GM19455 (cell line): ENCODE results near the gene GDI1.

Experiments
- ATAC-seq: cut with Tn5 transposase; IDR thresholded peaks from one replicate; pipeline ENCODE4 v1.9.1; 2021; ENCODE audit not compliant: unreplicated experiment

The GDI1 gene

DNA sequence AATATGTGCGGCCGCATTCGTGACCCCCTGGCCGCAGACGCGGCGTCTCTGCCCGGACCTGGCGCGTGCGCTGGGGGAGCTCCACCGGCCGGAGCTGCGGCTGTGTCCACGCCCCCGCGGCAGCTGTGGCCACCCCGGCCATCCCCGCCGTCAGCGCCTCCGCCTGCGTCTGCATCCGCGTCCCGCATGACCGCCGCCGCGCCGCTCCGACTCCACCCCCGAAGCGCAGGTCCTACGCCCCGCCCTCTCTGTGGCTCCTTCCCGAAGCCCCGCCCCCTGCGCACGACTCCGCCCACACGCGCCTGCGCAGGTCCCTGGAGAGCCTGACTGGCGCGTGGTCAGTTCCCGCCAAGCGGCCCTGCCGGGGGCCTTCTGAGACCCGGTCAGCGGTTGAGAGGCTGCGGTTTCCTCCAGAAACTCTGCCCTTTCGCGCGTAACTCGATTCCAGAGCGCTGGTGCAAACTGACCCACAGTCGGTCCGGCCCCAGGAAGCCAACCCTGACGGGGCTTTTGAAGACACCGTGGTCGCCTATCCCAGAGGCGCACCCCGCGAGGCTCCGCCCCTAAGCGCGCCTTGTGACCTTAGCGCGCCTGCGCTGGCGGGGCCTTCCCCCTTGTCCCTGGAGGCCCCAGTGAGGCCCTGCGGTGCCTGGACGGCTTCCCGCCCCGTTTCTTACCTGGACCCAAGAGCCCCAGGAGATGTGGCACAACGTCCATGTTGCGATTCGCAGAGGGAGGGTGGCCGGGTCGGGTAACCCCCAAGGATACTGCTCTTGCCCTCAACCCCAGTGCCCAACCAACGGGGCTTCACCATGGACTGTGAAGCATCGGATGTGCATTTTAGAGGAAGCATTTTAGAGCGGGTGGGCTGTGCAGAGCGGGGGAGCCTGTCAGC lies 42.0 kb downstream of the GDI1 start, which contains the start of gene LAGE3:
LAGE3 (minus strand) TSS at position 554 of the 895 bp plus-strand sequence; CDS start at position 188, 366 bp downstream.
- peak; percentile 87 for ATAC-seq

DNA sequence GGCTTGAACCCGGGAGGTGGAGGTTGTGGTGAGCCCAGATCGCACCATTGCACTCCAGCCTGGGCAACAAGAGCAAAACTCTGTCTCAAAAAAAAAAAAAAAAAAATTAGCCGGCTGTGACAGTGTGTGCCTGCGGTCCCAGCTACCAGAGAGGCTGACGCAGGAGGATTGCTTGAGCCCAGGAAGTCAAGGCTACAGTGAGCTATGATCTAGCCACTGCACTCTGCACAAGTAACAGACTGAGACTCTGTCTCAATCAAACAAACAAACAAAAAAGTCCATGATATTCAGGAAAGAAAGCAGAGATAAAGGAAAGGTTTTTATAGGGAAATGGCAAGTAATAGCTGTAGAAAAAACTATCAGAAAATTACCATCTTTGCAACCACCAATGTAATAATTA lies 44.2 kb downstream of the GDI1 start:
- no peak for ATAC-seq

DNA sequence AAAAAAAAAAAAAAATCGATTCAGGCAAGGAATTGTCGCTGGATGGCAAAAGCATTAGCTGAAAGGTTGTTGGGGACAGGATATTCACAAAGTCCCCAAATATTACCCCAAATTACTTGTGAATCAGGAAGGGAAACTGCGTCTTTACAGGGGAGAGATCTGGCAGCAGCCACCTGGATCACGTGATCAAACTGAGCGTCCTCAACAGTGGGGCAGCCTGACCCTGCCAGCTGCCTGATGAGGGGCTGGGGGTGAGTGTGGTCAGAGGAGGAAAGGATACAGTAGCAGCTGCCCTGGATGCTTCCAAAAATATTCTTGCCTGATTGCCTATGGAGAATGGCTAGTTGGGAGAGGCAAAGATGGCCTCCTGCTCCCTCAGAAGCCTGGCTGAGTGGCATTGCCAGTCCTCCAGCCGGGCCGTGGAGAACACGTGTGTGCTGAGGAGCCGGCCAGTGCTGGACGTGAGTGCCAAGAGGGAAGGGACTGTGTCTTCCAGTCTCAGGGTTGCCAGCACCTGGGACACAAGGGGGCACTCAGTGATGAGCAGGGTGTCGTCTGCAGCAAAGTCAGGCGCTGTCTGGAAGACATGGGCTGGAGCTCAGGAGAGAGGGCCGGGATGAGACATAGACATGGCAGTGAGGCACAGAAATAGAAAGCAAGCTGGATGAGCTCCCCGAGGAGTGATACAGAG lies 45.1 kb downstream of the GDI1 start:
- ATAC-seq, result no peak

DNA sequence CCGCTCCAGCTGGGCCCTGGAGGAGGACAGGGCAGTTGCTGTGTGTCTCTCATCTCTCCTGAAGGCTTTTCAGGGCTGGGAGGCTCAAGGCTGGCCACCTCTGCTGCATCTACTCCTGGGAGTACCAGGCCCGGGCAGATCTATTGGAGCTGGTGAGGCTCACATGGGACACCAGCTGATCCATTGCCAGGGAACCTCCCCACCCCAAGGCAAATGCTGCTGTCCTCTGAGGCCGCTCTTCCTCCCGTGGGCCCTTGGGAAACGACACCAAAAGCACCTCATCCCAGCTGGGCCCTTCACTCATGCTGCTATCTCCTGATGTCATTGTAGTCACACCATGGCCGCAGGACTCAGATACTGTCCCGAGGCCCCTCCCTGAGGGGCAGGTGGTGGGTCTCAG lies 45.8 kb downstream of the GDI1 start:
- ATAC-seq, result no peak

DNA sequence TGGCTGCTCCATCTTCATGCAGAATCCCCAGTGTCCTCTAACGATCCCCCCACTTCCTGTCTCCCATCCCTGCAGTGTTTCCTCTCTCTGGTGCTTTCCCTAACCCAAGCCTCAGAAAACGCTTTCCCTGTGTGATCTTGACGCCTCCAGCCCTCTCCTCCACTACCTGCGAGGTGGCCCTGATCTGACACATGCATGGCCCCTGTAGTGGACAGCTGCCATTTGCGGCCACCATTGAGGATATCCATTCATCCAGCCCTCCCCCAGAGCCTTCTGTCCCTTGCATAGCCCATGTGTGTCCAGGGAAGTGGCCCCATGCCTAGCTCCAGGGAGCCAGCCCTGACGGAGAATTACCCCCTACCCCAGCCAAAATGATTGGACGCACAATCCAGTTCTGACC lies 46.4 kb downstream of the GDI1 start:
- no peak for ATAC-seq

DNA sequence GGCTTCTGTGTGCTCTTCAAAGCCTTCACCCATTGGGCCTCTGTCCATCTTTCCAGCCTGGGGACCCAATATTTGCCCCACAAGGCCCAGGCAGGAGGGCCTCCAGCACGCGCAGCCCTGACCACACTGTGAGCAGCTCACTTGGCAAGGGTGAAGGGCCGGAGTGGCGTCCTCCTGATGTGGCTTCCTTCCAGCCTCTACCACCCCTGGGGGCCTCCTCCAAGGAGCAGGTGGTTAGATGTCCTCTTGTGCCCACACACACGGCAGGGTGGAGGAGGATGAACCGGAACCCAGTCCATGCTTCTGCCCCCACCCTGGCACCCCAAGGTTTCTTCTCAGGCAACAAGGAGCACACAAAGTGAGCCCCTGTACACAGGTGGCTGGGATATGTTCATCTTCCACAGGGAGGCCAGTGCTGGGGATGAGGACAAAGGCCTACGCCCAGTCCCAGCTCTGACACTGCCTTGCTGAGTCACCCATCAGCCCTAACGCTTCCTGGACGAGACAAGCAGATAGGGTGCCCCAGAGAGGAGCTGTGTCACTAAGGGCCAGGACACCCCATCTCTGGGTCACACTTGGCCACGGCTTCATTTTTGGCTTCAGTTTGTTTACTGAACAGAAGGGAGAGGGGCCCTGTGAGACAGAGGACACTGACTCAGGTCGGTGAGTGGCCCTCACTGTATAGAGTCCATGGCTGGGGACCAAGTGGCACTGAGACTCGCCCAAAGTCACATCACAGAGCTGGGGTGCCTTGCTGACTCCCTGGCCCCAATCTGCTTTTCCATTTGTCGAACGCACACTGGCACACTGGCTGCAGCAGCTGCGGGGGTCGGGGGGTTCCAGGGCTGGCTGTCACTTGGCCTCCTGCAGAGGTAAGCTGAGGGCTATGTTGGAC lies 47.5 kb downstream of the GDI1 start:
- ATAC-seq, result no peak

DNA sequence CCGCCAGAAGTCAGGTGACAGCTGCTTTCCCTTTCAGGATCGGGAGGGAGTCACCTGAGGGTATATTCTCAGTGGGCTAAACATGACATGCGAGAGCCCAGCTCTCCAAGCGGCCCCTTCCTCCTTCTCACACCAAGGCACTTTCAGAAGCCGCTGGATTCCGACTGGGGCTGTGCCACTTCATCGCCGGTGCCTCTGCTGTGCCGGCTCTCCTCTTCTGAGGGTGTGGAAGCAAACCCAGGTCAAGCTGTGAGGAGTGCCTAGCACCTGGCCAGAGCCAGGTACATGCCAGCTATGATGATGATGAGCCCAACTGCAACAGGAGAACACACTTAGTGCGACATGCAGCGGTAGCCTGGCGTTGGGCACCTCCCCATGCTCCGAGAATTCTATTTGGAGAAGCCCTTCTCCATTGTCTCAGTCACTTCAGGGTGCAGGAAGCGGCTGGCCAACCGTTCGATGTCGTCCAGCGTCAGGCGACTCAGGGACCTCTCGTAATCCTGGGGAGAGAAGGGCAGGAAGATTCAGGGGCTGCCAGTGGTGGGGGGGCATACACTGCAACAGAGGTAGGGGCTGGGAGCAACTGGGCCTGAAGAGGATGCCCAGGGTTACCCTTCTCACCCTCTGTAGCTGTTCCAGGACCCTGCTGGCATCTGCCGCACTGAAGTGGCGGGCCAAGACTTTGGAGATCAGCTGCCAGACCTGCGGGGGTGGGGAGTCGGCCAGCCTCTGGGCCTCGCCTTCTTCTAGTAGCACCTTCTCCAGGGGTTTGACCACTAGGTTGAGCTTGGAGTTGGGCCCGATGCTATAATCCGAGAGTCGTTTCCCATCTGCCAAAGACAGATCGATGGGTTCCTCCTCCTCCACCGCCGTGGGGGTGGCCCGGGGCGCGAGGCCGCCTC lies 48.4 kb downstream of the GDI1 start:
- ATAC-seq, result no peak

DNA sequence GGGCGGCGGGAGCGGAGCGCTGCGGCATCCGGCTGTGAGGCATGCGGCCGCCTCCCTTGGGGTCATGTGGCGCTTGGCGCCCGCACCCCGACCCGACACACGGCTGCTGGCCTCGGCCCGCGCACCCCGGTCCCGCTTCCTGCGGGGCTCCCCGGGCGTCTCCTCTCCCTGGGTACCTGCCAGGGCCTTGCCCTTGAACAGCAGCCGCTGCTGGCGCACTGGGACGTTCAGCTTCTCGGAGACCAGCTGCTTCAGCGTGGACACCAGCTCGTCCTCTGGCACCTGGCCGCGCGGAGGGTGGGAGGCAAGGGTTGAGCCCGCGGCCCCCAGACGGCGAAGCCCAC lies 49.1 kb downstream of the GDI1 start:
- ATAC-seq, result no peak

DNA sequence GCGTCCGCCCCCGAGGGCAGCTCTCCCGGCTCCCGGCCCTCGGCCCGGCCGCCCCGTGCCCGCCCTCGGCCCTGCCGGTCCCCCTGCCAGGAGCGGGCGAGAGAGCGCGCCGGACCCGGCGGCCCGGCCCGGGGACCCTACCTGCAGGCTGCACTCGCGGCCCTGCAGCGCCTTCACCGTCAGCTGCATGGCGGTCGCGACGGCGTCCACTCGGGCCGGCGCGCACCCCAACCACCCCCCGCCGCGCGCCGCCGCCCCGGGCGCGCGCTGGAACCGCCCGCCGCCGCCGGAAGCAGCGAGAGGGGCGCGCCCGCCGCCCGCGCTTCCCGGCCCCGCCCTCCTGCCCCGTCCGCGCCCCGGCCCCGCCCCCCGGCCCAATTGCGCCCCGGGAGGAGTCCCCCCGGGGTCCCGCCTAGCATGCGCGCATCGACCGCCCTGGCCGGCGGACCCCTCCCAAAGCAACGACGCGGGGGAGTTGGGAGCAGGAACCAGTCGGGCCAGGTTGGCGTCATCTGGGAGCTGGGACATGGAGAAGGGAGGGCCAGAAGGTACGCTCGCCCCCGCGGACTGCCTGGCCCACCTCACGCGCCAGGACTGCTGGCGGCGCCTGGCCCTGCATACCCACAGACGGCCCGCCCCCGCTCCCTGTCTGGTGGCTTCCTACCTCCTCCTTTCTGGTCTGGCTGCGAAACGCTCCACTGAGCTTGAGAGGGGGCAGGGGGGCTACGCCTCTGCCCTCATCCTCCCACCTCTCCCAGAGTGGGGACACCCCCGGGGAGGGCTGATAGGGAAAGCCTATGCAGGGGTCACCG lies 49.6 kb downstream of the GDI1 start, which contains the start of gene UBL4A:
UBL4A (minus strand) TSS at position 220 of the 812 bp plus-strand sequence; CDS start at position 189, 31 bp downstream.
- peak; percentile 33 for ATAC-seq

DNA sequence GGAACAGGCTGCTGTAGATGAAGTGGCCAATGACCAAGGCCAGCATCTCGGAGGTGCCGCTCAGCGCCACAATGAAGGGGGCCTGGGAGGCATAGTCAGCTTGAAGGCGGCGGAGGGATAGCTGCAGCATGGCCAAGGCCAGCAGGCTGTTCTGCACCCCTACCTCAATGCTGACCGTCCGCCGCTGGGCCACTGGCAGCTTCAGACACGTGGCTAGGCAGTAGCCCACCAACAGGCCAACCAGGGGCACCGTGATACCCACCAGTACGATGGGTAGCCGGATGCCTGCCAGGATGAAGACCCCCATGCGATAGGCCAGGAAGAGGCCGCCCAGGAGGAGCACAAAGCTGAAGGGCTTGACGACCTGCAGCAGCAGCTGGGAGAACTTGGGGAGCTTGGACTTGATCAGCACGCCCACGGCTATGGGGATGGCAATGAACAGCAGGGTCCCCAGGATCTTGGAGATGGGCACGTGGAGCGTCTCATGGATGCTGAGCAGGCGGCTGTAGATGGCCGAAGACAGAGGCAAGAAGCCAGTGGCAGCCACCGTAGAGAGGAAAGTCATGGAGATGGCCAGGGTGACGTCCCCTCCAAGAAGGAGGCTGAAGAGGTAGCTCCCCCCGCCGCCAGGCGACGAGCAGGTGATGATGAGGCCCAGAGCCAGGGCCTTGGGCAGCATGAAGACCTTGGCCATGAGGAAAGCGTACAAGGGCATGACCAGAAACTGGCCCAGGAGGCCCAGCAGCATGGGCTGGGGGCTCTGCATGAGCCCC lies 50.8 kb downstream of the GDI1 start:
- no peak for ATAC-seq

DNA sequence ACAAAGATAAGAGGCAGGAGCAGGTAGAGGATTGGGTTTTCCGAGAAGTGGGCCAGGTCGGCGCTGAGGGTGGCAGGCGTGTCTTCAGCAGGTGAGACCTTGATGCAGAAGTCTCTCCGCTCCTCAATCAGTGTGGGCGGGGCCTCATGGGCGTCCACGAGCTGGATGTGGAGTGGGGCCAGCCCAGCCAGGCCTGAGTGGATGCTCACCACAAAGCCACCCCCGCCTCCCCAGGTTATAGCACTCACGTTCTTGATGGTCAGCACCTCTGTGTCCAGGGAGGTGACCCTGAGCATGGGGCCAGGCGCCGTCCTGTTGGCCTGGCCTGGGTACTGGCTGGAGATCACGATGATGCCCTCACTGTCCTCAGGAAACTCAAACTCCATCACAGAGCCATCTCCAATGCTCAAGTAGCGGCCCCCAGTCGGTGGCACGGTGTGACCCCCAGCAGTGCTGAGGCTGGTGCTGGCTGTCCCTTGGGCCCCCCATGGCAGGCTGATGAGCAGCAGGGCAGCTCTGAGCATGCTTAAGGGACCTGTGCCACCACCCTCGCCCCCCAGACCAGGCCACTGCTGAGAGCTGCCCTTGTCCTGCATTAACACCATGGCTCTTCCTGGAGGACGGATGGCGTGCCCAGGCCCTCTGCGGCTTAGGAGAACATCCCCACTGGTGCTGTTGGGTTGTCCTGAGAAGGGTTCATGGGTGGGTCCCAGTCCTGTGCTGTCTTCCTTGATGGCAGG lies 51.6 kb downstream of the GDI1 start:
- no peak for ATAC-seq

DNA sequence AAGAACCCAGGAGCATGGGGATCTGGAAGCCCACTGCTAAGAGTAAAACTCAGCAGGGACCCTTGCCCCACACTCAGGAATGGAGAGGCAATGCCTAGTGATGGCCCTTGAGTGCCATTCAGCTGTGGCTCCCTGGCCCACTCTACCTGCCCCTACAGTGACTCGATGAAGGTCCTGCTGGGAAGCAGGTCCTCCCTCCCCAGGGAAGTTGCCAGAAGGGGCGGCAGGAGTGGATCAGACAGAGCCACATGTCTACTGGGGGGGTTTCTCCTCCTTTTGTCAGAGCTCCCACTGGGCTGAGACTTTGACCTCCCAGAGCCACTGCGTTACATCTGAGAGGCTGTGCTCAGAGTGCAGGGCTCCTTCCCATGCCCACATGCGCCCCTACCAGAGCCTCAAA lies 52.2 kb downstream of the GDI1 start:
- no peak for ATAC-seq

DNA sequence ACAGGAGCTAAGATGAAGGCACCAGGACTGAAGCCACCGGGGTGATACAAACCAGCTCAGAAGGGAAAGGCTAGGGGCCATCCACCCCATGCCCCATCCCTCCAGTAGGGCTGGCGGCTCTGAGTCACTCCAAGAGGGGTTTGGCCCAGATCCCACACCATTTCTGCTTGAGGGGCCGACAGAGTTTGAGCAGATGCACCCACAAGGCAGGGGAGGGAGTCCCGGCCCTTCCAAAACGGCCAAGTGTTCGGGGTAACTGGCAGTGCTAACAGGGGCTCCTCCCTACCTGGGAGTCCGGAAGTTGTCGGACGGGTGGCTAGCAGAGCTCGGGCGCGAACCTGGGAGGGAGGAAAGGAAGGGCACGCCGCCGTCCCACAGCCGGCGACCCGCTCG lies 53.1 kb downstream of the GDI1 start:
- ATAC-seq, result peak; percentile 29

DNA sequence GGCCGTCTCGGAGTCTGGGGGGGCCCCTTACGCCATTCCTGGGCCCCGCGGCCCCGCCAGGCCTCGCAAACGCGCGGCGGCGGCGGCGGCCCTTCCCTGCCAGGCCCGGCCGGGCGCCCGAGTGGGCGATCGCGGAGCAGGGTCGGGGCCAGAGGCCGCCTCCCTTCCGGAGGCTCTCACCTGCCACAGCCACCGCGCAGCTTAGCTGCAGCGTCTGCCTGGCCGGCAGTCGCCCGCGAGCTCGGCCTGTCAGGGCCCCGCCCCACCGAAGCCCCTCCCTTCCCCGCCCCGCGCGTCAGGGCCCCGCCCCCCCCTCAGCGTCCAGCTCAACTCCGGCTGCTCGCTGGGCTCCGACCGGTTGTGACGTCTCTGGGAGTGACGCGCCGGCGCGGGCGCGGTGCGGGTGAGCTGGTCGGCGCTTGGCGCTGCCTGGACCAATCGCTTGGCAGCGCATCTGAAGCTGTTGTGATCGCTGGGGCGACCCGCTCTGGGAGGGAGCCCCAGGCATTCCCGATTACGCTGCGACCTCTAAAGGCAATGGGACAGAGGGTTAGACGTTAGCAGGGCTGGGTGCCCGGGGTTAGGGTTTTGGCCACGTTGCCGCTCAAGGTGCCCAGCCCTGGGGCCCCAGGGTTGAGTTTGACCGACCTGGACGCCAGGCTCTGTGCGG lies 53.6 kb downstream of the GDI1 start, which contains the start of gene SLC10A3:
SLC10A3 (minus strand) TSS at position 216 of the 670 bp plus-strand sequence. CDS start 1,689 bp downstream, outside the sequence.
- ATAC-seq, result peak; percentile 75
